OCI-M2 (cell line): Measurements from ENCODE around the gene FHL2.
"Not testable (repeated sequence)": the region's sequence is repeated elsewhere in the genome, so short reads cannot be mapped to it uniquely, and the experiment has no call there.

Experiments used
- DNase-seq: peaks from one replicate; lab custom pipeline; 2025; ENCODE audit not compliant: unreplicated experiment; lab: John Stamatoyannopoulos, UW

FHL2 gene

DNA sequence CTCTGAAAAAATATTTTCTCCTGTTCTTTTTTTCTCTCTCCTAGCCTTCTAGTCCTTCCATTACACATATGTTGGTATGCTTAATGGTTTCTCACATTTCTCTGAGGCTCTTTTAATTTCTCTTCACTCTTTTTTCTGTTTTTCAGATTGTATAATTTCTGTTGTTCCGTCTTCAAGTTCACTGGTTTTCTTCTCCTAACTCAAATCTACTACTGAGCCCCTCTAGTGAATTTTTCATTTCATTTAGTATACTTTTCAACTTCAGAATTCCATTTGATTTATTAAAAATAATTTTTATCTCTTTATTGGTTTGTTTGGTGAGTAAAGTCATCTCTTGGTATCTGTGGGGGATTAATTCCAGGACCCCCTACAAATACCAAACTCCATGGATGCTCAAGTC, 41.7 kb downstream of the FHL2 start:
- DNase-seq = no peak

DNA sequence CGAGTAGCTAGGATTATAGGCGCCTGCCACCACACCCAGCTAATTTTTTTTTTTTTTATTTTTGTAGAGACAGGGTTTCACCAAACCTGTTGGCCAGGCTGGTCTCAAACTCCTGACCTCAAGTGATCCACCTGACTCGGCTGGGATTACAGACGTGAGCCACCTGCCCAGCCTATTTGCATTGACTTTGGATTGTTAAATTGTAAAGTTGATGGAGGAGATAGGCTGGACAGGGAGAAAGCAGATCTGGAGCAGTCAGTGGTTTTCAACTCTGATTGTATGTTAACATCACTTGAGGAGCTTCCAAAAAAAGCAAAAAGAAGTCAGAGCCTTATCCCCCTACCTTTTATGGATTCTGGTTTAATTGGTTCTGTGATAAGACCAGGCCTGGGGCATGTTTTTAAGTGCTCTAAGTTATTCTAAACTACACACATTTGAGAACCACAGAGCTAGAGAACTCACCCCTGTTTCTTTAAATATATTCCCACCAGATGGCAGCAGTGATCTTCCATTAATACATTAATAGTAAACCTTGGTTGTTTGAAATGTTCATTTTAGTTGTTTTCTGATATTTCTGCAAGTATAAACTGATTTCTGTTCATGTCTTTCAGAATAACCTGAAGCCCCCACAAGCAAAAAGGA, 54.0 kb downstream of the FHL2 start:
- no peak for DNase-seq

DNA sequence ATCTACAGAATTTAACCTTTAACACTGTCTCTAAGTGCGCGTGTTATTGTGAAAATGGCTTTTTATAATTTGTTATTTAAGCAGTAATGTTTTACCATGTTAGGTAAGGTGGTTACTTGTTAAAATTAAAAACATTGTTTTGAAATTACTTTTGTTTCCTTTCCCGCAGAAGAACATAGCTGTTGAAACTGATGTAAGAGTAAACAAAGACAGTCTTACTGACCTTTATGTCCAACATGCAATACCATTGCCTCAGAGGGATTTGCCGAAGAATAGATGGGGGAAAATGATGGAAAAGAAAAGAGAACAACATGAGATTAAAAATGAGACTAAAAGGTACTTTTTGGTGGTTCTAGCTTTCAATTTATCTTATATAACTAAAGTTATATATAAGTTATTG, 59.4 kb downstream of the FHL2 start:
- DNase-seq = no peak

DNA sequence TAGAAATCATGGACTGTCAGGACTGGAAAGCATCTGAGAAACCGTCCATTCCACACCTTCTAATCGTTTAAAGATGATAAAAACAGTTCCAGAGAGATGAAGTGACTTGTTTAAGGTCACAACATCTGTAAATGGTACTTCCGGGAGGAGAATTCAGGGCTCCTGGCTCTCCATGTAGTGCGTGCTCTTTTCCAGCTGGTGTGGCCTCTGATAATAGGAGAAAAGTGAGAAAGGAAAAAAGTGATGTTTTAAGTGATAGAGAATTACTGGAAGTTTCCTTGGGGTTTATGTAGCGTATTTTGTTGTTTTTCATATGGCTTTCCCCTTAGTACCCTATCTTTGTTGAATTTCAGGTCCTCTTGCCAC, 60.8 kb downstream of the FHL2 start:
- no peak for DNase-seq

DNA sequence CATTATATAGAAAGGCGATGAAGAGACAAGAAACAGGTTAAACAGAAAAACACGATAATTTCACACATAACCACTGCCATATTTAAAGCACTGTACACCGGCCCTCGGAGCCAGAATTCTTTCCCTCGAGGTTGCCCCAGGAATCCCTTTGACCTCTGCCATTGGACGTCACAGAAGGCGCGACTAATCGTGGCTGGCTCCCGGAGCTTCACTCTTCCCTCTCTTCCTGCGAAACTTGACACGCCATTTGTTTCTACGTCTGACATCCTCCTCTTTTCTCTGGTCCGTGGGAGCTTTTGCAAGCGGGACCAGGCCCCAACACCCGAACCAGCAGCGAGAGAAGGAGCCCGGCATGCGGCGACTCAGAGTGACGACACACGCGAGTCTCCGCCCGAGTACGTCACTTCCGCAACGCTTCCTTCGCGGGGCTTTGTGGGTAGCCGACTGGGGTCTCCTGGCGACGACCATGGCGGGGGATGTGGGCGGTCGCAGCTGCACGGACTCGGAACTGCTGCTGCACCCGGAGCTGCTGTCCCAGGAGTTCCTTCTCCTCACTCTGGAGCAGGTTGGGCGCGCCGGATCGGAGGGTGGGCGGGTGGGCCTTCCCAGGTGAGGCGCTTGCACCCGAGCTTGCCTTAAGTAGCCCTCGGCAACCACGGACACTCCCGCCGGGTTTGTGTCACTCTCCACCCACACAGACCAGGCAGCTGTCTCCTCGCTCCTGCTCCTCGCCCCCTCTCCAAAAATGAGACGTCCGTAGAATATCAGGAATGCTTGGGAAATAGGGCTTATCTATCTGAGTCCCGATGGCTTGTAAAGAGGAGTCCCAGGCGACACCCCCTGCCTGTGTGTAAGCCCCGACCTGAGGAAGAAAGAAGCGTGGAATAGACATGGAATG, 61.5 kb downstream of the FHL2 start, which contains the start of gene C2orf49:
Gene C2orf49 (plus strand): TSS at position 419 of the 898 bp plus-strand sequence. CDS start 48 bp downstream, at position 467.
- peak; percentile 39 for DNase-seq

DNA sequence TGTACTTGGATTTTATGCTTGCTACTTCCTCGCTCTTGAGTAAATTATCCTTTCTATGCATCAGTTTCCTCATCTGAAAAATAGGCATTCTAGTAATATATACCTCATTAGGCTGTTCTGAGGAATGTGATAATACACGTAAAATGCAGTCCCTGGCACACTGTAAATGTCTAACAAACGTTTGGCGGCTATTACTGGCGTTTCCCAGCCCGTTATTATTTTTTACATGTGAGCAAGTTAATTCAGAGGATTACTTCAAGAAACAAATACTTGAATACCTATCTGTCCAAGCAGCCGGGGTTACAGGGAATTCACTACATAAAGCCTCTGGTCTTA, 62.1 kb downstream of the FHL2 start:
- DNase-seq = no peak

DNA sequence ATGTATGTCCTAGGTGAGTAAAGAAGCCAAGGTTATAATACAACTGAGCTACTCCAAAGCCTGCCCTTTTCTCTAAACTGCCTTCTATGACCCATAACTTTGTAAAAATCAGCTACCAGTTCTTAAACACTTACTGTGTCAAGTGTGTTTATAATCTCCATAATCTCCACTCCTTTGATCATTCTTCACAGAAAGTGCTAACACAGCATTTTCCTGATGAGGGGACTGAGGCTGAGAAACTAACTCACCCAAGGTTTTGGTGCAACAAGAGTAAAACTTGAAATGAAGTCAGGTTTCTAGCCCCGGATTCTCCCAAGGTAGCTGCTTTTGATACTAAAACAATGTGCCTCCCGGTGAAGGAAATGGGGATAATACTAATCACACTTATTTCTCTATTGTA, 63.4 kb downstream of the FHL2 start:
- no peak for DNase-seq

DNA sequence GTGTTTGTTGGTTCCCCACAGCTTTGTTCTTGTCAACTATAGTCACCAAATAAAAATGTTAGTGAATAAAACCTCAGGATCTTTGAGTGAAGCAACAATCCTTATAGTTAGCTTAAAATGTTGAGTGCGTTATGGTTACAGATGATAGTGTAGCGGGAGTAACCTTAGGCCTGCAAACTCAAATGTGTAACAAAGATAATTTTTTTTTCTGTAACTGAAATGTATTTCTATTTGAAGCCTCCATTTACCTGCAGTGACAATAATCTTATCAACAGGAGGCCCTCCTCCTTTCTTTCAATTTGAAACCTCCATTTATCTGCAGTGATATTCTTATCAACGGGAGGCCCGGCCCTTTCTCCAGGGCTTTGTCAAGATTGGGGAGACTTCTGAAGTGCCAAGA, 64.6 kb downstream of the FHL2 start:
- no peak for DNase-seq

DNA sequence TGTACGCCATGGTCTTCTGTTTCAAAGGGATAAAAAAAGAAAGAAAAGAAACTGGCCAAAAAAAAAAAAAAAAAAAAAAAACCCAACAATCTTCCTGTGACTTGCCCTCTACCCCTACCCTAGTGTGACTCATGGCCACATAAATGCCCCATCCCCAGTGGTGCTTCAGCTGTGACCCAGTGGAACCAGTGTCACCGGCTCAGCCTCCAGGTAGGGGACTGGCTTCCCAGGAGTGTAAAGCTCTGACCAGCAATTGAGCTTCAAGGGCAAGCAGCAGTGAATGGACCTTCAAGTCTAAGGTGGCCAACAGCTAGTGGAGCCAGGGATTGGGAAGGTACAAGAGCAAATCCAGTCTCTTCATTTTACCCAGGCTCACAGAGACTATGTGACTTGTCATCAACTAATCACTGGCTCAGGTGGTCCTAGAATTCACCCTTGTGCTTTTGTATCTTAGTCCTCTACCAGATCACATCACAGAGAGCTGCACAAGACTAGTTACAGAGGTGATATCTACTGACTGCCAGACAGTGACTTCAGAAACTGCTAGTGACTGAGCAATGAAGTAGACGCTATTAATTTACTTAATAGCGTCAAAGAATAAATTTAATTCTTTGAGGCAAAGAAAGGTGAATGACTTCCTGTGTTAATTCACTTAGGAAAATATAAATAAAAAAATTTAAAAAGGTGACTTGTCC, 68.0 kb downstream of the FHL2 start:
- DNase-seq = no peak

DNA sequence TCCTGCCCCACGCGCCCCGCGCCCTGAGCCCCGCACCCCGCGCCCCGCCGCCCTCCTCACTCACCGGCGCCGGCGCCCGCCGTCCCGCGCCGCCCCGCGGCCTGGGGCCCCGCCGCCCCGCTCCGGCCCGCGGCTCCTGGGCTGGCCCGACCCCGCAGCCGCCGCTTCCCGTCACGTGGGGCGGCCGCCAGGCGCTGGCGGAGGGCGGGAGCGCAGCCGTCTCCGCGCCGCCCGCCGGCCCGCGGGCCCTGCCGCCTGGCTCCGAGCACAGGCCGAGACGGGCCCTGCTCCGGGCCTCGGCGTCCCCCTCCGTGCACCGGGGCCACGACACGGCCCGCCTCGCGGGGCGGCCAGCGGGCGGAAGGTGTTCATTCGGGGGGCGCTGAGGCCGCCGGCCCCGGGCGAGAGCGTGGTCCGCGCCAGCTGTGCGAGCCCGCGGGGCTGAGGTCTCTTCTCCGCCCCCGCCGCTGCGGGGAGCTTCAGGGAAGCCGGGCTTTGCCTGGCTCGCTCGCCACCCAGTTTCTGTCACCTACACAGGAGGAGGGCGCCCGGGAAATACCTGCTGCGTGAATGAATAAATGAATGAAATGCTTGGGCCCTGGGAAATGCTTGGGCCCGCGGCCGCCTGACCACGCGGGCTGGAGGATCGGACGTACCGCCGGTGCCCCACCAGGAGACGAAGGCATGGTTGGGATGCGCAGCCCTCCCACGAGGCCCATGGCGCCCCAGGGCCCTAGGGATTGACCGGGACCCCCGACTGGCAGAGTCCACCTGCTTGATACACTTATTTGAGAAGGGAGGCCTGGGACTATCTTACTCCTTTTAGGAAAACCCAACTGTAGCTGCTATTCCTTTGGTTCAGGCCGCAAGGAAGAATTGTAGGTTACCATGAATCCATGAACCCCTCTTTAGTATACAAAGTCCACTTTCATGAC, 69.0 kb downstream of the FHL2 start, which contains the start of gene TGFBRAP1:
Gene TGFBRAP1 (minus strand): TSS at position 175 of the 935 bp plus-strand sequence. CDS start 21,434 bp downstream, outside the sequence.
- DNase-seq = no peak

DNA sequence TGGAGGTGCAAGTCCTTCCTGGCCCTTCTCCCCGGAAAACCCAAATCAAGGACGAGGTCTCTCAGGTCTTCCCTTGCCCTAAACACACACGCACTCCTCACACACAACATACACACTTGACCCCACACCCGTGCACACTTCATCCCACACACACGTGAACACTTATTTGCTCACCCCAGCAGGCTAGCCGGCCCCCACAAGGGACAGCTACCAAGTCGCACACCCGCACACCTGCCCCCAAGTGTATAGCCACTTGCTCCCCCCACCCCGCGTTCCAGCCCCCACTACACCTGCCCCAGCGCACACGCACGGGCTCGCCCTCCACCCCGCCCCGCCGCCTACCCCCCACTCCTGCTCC, 69.7 kb downstream of the FHL2 start:
- no peak for DNase-seq

DNA sequence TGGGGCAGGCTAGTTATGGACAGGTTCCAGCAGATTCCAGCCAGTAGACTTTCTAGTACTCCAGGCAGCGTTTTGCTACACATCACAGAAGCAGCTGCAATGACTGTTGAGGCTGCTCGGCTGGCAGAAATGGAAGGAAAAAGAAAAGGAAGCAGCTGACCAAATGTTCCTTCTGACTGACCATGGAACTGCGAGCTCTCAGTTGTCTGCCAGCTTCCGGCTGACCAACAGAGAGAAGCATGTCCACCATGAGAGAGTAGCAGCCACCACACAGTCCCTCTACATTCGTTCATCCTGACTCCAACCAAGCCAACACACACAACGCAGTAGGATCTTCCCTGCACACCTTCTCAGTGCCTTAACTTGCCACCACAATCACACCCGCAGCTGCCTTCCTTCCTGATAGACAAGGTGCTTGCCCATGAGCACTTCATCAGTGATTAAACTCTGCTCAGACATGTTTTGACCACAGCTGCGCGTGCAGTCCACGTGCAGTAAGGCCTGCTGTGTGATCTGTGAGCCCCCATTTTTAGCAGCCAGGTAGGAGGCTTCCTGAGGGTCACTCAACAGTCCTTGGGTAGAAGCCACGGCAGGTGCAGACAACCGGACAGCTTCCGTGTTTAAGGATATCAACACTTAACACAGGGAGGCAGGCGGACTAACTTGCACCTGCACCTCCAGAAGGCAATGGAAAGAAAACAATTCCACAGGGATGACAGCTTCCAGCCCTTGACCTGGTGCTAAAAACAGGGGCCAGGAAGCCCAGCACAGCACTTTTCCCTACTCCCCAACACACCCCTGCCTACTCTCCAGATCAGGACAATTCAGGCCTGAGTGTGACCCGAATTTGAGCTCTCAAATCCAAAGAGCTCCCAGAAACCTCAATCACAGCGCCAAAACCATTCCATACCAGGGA, 70.3 kb downstream of the FHL2 start:
- DNase-seq = no peak

DNA sequence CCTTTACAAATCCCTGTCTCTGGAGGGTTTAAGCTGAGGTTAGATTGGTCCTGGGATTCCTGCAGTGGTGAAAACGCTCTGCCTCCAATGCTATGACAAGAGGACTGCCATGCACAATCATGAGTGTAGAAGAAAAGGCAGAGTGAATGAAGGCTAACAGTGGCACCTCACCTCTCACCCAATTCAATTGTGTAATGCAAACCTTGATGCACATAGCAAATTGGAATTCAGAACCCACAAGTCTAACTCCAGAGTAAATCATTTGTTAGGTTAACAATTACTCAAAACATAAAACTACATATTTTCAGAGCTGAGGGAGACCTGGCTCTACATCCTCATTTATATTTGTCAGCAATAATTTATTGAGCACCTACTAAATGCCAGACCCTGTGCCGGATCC, 71.2 kb downstream of the FHL2 start:
- no peak for DNase-seq

DNA sequence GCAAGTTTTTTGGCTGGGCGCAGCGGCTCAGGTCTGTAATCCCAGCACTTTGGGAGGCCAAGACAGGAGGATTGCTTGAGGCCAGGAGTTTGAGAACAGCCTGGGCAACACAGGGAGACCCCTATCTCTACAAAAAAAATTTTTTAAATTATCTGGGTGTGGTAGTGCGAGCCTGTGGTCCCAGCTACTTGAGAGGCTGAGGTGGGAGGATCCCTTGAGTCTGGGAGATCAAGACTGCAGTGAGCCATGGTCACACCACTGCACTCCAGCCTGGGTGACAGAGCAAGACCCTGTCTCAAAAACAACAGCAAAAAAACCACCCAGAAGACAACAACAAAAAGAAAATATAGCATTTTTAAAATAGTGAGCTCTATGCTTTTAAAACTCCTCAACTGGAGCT, 71.6 kb downstream of the FHL2 start:
- DNase-seq = not testable (repeated sequence)

DNA sequence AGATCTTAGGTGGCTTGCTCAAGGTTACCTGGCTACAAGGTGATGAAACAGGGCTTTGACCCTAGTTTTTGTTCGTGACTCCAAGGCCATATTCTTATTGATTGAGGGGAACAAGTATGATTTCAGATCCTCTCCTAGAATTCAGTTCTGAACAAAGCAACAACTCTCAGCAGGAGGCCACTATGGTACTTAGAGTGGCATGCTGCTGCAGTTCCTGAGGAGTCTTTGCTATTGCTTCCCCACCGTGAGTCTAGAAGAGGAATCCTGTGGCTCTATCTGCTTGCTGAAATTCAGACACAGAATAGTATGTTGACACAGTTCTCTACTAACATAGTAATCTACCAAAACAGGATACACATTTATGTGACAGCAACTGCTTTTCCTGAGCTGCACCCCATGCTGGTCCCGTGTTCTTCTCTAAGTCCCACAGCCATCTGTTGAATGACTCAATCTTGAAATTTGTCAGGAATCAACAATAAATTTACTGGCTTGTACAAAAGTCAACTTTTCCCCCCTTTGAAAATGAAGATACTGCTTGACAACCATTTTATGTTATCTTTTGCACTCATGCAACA, 73.4 kb downstream of the FHL2 start:
- DNase-seq = no peak

DNA sequence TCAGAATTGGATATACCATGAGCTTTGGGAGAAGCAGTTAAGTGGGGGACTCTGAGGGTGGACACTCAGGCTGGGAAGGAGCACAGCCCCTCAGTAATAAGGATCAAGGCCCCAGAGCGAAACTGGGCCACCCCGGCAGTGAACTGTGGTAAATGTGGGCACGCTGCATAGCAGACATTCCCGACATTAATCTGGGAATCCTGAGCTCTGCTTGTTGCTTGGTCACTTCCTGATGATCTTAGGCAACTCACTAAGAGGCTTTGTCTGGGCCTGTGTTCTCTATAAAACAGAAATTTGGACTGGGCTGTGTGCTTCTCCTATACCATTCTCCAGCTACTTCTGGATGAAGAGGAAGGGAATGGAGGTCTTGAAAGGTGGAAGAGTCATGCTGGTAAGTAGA, 74.1 kb downstream of the FHL2 start:
- no peak for DNase-seq

DNA sequence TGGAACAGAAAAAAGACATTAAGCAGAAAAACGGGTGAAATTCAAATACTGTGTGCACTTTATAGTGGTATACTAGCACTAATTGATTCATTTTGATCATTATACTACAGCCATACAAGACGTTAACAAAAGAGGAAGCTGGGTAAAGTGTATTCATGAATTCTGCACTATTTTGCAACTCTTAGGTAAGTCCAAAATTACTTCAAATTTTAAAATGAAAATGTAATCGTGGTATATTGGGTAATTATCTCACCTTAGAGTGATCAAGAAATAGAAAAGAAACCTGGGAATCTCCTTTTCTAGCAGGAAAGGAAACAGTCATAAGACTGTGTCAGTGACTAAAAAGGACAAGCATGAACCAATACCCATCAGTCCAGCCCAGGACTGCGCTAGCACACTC, 74.8 kb downstream of the FHL2 start:
- DNase-seq = no peak

DNA sequence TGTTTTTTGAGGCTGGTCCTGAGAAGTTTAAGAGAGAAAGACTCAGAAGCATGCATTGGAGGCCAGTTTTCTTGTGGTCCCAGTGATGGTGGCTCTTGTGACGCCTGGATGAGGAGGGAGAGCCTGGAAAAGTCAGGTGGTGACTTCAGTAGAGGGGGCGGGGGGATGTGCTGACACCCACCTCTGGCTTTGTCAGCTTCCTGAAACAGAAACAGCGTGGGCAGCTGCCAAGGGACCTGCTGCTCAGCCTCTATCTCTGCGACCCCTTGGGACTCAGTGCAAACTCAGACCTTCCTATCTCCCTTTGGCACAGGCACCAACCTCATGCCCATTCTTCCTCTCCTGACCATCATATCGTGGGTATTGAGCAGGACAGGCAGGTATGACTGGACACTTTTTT, 75.7 kb downstream of the FHL2 start:
- DNase-seq = no peak

DNA sequence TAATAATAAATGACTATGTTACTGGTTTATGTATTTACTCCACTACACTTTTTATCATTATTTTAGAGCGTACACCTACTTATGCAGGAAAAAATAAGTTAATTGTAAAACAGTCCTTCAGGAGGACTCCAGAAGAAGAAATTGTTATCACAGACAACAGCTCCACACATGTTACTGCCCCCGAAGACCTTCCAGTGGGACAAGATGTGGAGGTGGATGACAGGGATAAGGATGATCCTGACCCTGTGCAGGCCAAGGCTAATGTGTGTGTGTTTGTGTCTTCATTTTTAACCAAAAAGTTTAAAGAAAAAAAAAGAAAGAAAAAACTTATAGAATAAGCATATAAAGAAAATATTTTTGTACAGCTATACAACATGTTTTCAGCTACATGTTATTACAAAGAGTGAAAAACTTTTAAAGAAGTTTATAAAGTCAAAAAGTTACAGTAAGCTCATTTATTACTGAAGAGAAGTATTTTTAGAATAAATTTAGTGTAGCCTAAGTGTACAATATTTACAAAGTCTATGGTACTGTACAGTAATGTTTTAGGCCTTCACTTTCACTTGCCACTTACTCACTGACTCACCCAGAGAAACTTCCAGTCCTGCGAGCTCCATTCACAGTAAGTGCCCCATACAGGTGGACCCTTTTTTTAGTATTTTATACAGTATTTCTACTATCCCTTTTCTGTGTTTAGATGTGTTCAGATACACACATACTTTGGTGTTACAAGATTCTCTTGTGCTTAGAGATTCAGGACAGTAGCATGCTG, 76.8 kb downstream of the FHL2 start:
- no peak for DNase-seq
